Measurements from ENCODE around the gene LIN7B. TPM values are rescaled to one million over a fixed set of nuclear protein-coding genes. Genes with fewer than 3 reads are reported as not detected.

LIN7B gene
- polyA plus RNA-seq, 1 of the 3 experiments (the other 2 are of a cell fraction) = 20.8 TPM

Small RNA genes within 50 kb of the gene (small RNA-seq; reads per million reads assigned to genes)
- 0 to 3.4 (median 0) reads per million in 7 experiments for gene RN7SL708P

Other genes with a start within 250 kb of the LIN7B start
- gene PLEKHA4, start 245.8 kb upstream of the LIN7B start, polyA plus RNA-seq (2012; rRNA removed) = 4.7 and 5.6 TPM in 2 replicates
- 62.3 and 73.7 TPM in 2 replicates for gene PPP1R15A, start 241.9 kb upstream of the LIN7B start, polyA plus RNA-seq (2012; rRNA removed)
- gene TULP2, start 215.6 kb upstream of the LIN7B start, polyA plus RNA-seq (2012; rRNA removed) = 0.03 and 0.08 TPM in 2 replicates
- 259 and 397 TPM in 2 replicates for gene NUCB1, start 214.1 kb upstream of the LIN7B start, polyA plus RNA-seq (2012; rRNA removed)
- 0.31 and 0.72 TPM in 2 replicates for gene DHDH, start 180.7 kb upstream of the LIN7B start, polyA plus RNA-seq (2012; rRNA removed)
- gene BAX, start 159.5 kb upstream of the LIN7B start, polyA plus RNA-seq (2012; rRNA removed) = 278 and 640 TPM in 2 replicates
- 587 and 875 TPM in 2 replicates for gene FTL, start 149.1 kb upstream of the LIN7B start, polyA plus RNA-seq (2012; rRNA removed)
- gene GYS1, start 121.1 kb upstream of the LIN7B start, polyA plus RNA-seq (2012; rRNA removed) = 24.1 and 25.3 TPM in 2 replicates
- 411 and 459 TPM in 2 replicates for gene RUVBL2, start 120.5 kb upstream of the LIN7B start, polyA plus RNA-seq (2012; rRNA removed)
- 0.13 and 0.23 TPM in 2 replicates for gene LHB, start 97.3 kb upstream of the LIN7B start, polyA plus RNA-seq (2012; rRNA removed)
- 0.10 TPM in 1 of 2 replicates, not detected in the other for gene CGB3, start 90.0 kb upstream of the LIN7B start, polyA plus RNA-seq (2012; rRNA removed)
- gene CGB2, start 82.5 kb upstream of the LIN7B start, polyA plus RNA-seq (2012; rRNA removed) = 0.50 and 0.64 TPM in 2 replicates
- not detected in 2 replicates for gene CGB1, start 77.5 kb upstream of the LIN7B start, polyA plus RNA-seq (2012; rRNA removed)
- gene CGB5, start 70.5 kb upstream of the LIN7B start, polyA plus RNA-seq (2012; rRNA removed) = 0.11 and 0.16 TPM in 2 replicates
- 0.13 TPM in 1 of 2 replicates, not detected in the other for gene CGB8, start 65.3 kb upstream of the LIN7B start, polyA plus RNA-seq (2012; rRNA removed)
- gene CGB7, start 56.6 kb upstream of the LIN7B start, polyA plus RNA-seq (2012; rRNA removed) = 2.0 and 2.1 TPM in 2 replicates
- gene NTF4, start 49.6 kb upstream of the LIN7B start, polyA plus RNA-seq (2012; rRNA removed) = 0.66 and 1.6 TPM in 2 replicates
- gene KCNA7, start 41.7 kb upstream of the LIN7B start, polyA plus RNA-seq (2012; rRNA removed) = 0.02 TPM in 1 of 2 replicates, not detected in the other
- gene SNRNP70, start 28.9 kb upstream of the LIN7B start, polyA plus RNA-seq (2012; rRNA removed) = 272 and 359 TPM in 2 replicates
- 2.6 and 3.0 TPM in 2 replicates for gene C19orf73, start 4.8 kb downstream of the LIN7B start, polyA plus RNA-seq (2012; rRNA removed)
- 5.7 and 5.8 TPM in 2 replicates for gene PPFIA3, start 5.2 kb downstream of the LIN7B start, polyA plus RNA-seq (2012; rRNA removed)
- not detected in 2 replicates for gene HRC, start 41.0 kb downstream of the LIN7B start, polyA plus RNA-seq (2012; rRNA removed)
- gene TRPM4, start 43.4 kb downstream of the LIN7B start, polyA plus RNA-seq (2012; rRNA removed) = 16.9 and 20.6 TPM in 2 replicates
- 0.33 and 0.80 TPM in 2 replicates for gene SLC6A16, start 210.8 kb downstream of the LIN7B start, polyA plus RNA-seq (2012; rRNA removed)
- not detected in 2 replicates for gene CD37, start 221.0 kb downstream of the LIN7B start, polyA plus RNA-seq (2012; rRNA removed)
- gene TEAD2, start 248.0 kb downstream of the LIN7B start, polyA plus RNA-seq (2012; rRNA removed) = 24.7 and 27.9 TPM in 2 replicates
- gene DKKL1, start 249.5 kb downstream of the LIN7B start, polyA plus RNA-seq (2012; rRNA removed) = 0.36 and 0.47 TPM in 2 replicates